NT2/D1 (cell line): Measurements from ENCODE around the gene TRNAU1AP.
"Not testable (repeated sequence)": the region's sequence is repeated elsewhere in the genome, so short reads cannot be mapped to it uniquely, and the experiment has no call there.

Experiments used
- DNase-seq: peaks from one replicate; pipeline ENCODE4 v3.0.0-alpha.2; 2011; ENCODE audit warnings: low read depth, low spot score
- H3K27me3 ChIP-seq: 2 replicates; pipeline ENCODE4 v1.6.0; 2011; ENCODE audit warnings: mild to moderate bottlenecking; ENCODE audit not compliant: insufficient read length, insufficient read depth
- H3K36me3 ChIP-seq: 2 replicates; pipeline ENCODE4 v1.6.1; 2011; ENCODE audit warnings: mild to moderate bottlenecking, low read length, mixed read lengths; ENCODE audit not compliant: insufficient read depth, insufficient read length
- H3K4me1 ChIP-seq: 2 replicates; pipeline ENCODE4 v1.5.1; 2011; ENCODE audit not compliant: insufficient read depth, insufficient read length
- H3K4me3 ChIP-seq: 2 replicates; pipeline ENCODE4 v1.5.1; 2011; ENCODE audit warnings: low read depth; ENCODE audit not compliant: insufficient read length
- H3K9ac ChIP-seq: 2 replicates; pipeline ENCODE4 v1.6.0; 2011; ENCODE audit warnings: low read depth; ENCODE audit not compliant: insufficient read length
- H3K9me3 ChIP-seq: 2 replicates; pipeline ENCODE4 v1.5.1; 2011; ENCODE audit warnings: mild to moderate bottlenecking, low read length; ENCODE audit not compliant: insufficient read depth
- SUZ12 ChIP-seq: IDR thresholded peaks from 2 replicates; pipeline ENCODE4 v1.6.1; 2011; ENCODE audit not compliant: insufficient read length, insufficient read depth; ENCODE audit errors: extremely low read depth
- YY1 ChIP-seq: IDR thresholded peaks from 2 replicates; pipeline ENCODE4 v1.6.1; 2011; ENCODE audit not compliant: insufficient read length, insufficient read depth
- ZNF274 ChIP-seq: IDR thresholded peaks from 2 replicates; pipeline ENCODE4 v1.6.1; 2011; ENCODE audit warnings: mild to moderate bottlenecking, low read depth, low read length

The TRNAU1AP gene

DNA sequence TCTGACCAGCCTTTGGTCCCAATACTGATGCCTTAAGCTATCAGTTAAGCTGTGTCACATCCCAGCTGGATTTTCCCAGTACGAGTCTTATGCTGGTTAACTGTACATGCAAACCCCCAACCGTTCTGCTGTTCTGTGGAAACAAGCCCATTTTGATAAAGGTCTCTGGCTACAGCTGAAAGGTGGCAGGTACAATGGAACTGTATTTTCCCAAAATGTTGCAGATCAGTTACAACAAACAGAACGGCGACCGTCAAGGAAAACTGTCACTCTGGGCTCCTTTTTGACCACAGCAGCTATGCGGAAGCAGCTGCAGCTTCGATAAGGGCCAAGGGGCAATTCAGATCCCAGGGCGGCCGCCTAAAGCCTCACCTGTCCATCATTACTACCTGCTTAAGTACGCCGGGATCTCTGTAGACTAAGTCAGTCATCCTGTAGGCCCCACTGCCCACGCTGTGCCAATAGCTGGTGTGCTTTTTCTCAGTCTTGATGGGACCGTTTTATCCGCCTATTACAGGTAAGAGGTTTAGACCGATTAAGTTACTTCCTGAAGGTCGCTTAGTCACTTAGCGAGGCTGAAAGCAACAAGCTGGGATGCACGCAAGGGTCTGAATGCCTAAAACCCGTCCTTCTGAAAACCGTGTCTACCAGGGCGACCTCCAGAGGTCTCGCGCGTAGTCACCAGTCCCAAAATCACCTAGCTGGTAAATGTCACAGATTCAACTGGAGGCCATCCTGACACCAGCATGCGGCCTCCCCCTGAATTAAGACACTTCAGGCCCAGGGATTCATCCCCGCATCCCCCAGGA is 28.0 kb downstream of the TRNAU1AP start:
- no peak for TF ChIP-seq SUZ12
- Histone ChIP-seq H3K4me3 (peak overlapping the region; percentile 90), H3K9ac (peak overlapping the region; percentile 100), H3K27me3 (peaks cover 3% of the 10 kb centered on the region), H3K36me3 (peaks cover 50% of the 10 kb centered on the region), H3K4me1 (peaks cover 13% of the 10 kb centered on the region), H3K9me3 (no peaks in the 10 kb centered on the region)
- DNase-seq: no peak

DNA sequence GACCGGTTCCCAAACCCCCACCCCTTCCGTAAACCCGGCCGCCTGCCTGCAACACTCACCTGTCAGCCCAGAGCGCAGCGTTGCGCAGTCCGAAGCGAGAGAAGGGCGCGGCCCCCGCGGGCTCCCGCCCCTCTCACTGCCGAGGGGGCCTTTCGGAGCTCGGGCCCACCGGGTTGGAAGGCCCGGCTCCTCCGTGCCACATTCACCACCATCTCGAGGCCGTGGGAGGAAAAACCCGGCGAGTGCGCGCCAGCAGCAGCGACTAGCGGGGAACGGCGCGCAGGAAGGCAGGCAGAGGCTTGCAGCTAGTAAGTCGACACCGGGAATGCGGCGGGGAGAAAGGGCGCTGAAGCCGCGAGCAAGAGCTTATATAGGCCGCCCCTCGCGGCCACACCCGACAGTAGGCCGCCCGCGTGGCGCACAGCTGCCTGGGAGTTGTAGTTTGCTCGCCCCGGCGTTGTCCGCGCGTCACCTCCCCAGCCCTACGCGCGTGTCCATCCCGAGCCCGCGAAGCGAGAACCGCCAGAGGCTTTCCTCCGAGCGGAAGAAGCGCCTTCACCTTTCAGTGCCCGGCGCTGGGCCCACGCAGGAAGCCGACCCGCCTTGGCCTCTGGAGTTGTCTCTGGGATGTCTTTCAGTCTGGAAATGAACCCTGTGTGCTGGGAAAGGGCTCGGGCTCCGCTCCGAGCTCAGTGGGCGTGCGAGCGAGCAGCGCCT is 28.8 kb downstream of the TRNAU1AP start:
- TF ChIP-seq YY1 (peak; percentile 40), ZNF274 (no peak), SUZ12 (no peak)
- H3K27me3 ChIP-seq: peaks cover 3% of the 10 kb centered on the region
- peaks cover 49% of the 10 kb centered on the region for H3K36me3 ChIP-seq
- peak overlapping the region; percentile 100 for H3K9ac ChIP-seq
- H3K4me3 ChIP-seq: peak overlapping the region; percentile 90
- peaks cover 13% of the 10 kb centered on the region for H3K4me1 ChIP-seq
- no peaks in the 10 kb centered on the region for H3K9me3 ChIP-seq
- DNase-seq: peak; percentile 96

- H3K27me3 ChIP-seq: peaks cover 3% of the 10 kb centered on the region
- H3K4me3 ChIP-seq: peak overlapping the region; percentile 90
- H3K36me3 ChIP-seq: peaks cover 43% of the 10 kb centered on the region
- peaks cover 13% of the 10 kb centered on the region for H3K4me1 ChIP-seq
- DNase-seq: no peak
- H3K9me3 ChIP-seq: no peaks in the 10 kb centered on the region
- peak overlapping the region; percentile 100 for H3K9ac ChIP-seq
- no peak for TF ChIP-seq ZNF274
- no peak for TF ChIP-seq YY1
- TF ChIP-seq SUZ12: no peak
Measured at GRCh38 chr1:28582248-28582615, 29.3 kb downstream of the TRNAU1AP start.

DNA sequence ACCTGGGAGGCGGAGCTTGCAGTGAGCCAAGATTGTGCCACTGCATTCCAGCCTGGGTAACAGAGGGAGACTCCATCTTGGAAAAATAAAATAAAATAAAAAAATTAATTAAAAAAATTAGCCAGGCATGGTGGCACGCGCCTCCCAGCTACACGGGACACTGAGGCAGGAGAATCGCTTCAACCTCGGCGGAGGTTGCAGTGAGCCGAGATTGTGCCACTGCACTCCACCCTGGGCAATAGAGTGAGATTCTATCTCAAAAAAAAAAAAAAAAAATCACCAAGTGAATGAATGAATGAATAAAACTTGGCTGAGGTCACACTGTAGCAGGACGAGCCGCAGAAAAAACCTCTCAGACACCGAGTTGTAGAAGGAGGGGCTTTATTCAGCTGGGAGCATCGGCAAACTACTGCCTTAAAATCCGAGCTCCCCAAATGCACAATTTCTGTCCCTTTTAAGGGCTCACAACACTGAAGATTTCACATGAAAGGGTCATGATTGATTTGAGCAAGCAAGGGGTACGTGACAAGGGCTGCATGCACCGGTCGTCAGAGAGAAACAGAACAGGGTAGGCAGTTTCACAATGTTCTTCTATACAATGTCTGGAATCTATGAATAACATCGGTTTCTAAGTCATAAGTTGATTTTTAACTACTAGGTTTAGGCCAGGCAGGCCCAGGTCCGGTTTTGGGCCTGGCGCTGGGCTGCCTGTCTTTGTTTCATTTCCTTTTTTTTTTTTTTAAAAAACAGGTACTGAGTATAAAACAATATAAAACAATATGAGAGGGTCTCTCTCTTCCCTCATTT is 33.9 kb downstream of the TRNAU1AP start:
- Histone ChIP-seq H3K27me3 (peaks cover 11% of the 10 kb centered on the region), H3K4me1 (peaks cover 11% of the 10 kb centered on the region)
- not testable (repeated sequence) for H3K9me3 ChIP-seq, H3K9ac ChIP-seq, H3K4me3 ChIP-seq, DNase-seq, H3K36me3 ChIP-seq

DNA sequence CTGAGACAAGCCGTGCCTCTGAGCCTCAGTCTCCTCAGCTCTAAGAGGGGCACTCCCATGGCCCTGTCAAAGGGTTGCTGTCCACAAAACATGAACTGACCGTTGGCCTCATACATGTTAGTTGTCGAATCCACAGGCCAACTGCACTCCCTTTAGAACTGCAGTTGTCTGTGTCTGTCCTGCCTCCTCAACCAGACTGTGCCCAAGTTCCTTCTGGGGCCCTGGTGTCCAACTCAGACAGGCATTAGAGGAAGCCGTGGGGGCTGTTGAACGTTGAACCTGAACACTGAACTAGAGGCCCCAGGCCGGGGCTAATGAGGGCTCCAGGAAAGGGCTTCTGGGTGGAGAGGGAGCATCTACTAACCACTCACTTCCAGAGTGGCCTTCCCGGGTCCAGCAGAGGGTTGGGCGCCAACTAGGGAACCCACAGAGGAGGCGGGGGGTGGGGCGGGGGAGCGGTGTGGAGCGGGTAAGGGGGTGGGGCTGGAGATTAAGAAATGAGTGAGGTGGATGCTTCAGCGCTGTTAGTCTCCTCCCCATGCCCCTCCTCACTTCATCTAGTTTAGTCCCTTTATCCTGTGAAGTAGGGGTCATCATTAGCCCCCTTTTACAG is 38.9 kb downstream of the TRNAU1AP start, which contains the start of gene RAB42:
RAB42 (plus strand) TSS at position 558 of the 613 bp plus-strand sequence. CDS start 247 bp downstream, outside the sequence.
- no peak for DNase-seq
- Histone ChIP-seq H3K9ac (peak within 1 kb of the TSS; percentile 89), H3K4me3 (peak within 1 kb of the TSS; percentile 69), H3K36me3 (peaks cover 10% of the 10 kb centered on the region), H3K9me3 (no peaks in the 10 kb centered on the region), H3K4me1 (peaks cover 21% of the 10 kb centered on the region), H3K27me3 (peaks cover 19% of the 10 kb centered on the region)
- TF ChIP-seq SUZ12 (no peak), YY1 (no peak), ZNF274 (no peak)

- Histone ChIP-seq H3K4me3 (peak overlapping the region; percentile 69), H3K9me3 (no peaks in the 10 kb centered on the region), H3K36me3 (peaks cover 10% of the 10 kb centered on the region), H3K4me1 (peaks cover 21% of the 10 kb centered on the region), H3K27me3 (peaks cover 19% of the 10 kb centered on the region), H3K9ac (peak overlapping the region; percentile 89)
- TF ChIP-seq SUZ12: no peak
- TF ChIP-seq ZNF274: no peak
- TF ChIP-seq YY1: no peak
- DNase-seq: no peak
Measured at GRCh38 chr1:28592321-28593071, 39.6 kb downstream of the TRNAU1AP start.

GRCh38 chr1:28593988-28594356 is 41.1 kb downstream of the TRNAU1AP start:
- H3K4me1 ChIP-seq: peaks cover 23% of the 10 kb centered on the region
- H3K4me3 ChIP-seq, DNase-seq, H3K9ac ChIP-seq, H3K9me3 ChIP-seq: not testable (repeated sequence)
- peaks cover 10% of the 10 kb centered on the region for H3K36me3 ChIP-seq
- peaks cover 19% of the 10 kb centered on the region for H3K27me3 ChIP-seq

GRCh38 chr1:28594686-28595411 is 42.0 kb downstream of the TRNAU1AP start:
- not testable (repeated sequence) for H3K9ac ChIP-seq, H3K4me3 ChIP-seq, DNase-seq, H3K9me3 ChIP-seq
- H3K27me3 ChIP-seq: peaks cover 19% of the 10 kb centered on the region
- peaks cover 28% of the 10 kb centered on the region for H3K4me1 ChIP-seq
- H3K36me3 ChIP-seq: peaks cover 10% of the 10 kb centered on the region
